Stimulated activated naive CD8-positive, alpha-beta T cell treated with anti-CD3 and anti-CD28 coated beads, Interleukin-15, Interleukin-2, amounts not matched to agents 100 ng/mL and 50 ng/mL, for 24 hours (primary cell): ENCODE measurements around the gene ZDHHC19.
"Not testable (repeated sequence)": the region's sequence is repeated elsewhere in the genome, so short reads cannot be mapped to it uniquely, and the experiment has no call there.

ENCODE experiments used
- H3K27ac Mint-ChIP-seq: one replicate; pipeline ENCODE4 v1.8.0; 2021; ENCODE audit warnings: mild to moderate bottlenecking, mixed read lengths
- H3K27me3 Mint-ChIP-seq: one replicate; pipeline ENCODE4 v1.8.0; 2021; ENCODE audit warnings: mixed read lengths
- H3K36me3 Mint-ChIP-seq: one replicate; pipeline ENCODE4 v1.8.0; 2021; ENCODE audit warnings: low read depth, mixed read lengths
- H3K4me1 Mint-ChIP-seq: one replicate; pipeline ENCODE4 v1.8.0; 2021; ENCODE audit warnings: low read depth, mixed read lengths
- H3K4me3 Mint-ChIP-seq: one replicate; pipeline ENCODE4 v1.8.0; 2021; ENCODE audit warnings: mild to moderate bottlenecking, mixed read lengths
- H3K9me3 Mint-ChIP-seq: one replicate; pipeline ENCODE4 v1.8.0; 2021; ENCODE audit warnings: mixed read lengths

Gene ZDHHC19

DNA sequence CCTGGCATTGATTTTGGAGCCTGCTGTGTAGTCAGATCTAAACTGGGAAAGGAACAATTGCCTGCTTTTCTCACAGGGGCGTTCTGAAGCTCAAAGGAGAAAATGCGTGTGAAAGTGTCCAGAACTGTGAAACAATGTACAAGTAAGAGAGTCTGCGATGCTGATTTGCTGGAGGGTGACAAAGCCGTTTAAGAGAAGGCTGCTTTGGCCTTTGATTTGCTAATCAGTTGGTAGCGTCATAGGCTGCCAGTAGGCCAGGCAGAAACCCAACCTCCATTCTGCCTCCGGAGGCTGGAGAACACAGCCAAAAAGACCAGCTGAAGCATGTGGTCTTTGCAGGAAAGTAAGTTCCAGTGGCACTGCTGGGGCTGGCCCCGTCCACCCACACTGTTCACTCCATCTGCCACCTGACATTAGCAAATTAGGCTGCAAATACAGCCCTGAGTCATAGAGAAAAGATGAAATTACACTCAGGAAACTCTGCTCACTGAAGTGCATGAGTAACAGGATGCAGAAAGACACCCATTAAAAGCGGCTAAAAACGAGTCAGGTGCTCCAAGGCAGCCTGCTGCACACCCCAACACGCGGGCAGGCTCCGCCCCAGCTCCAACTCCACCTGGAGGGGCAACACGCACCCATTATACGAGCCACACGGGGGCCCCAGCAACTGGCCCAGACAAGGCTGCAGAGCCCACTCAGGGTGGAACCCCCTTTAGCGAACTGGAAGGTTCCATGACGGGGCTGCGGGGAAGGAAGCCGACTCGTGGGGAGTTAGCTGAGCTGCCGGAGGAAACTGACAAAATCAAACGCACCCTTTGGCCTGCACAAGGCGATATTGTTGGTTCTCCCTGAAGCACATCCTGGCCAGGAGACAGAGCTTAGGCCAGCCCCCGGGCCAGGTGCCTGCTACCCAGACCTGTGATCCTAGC, 31.6 kb downstream of the ZDHHC19 start:
- H3K27me3 Mint-ChIP-seq: no peaks in the 10 kb centered on the region
- H3K36me3 Mint-ChIP-seq: no peaks in the 10 kb centered on the region
- peaks cover 65% of the 10 kb centered on the region for H3K4me1 Mint-ChIP-seq
- H3K9me3 Mint-ChIP-seq: no peaks in the 10 kb centered on the region
- H3K4me3 Mint-ChIP-seq: peak overlapping the region; percentile 69
- H3K27ac Mint-ChIP-seq: peak overlapping the region; percentile 98

DNA sequence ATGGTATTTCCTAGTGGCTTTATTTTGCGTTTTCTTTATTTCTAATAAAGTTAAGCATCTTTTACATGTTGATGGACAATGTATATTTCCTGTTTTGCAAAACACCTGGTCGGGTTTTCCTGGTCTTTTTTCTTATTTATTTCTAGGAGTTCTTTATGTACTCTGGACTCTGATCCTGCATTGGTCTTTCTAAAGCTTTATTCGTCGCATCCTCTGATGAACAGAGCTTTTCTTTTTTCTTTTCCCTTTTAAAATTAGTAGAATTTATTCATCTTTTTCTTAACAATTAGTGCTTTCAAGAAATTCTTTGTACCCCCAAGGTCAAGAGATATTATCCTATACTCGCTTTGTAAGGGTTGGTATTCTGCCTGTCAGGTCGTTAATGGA, 32.2 kb downstream of the ZDHHC19 start:
- peak overlapping the region; percentile 69 for H3K4me3 Mint-ChIP-seq
- H3K4me1 Mint-ChIP-seq: peaks cover 60% of the 10 kb centered on the region
- no peaks in the 10 kb centered on the region for H3K36me3 Mint-ChIP-seq
- no peaks in the 10 kb centered on the region for H3K9me3 Mint-ChIP-seq
- no peaks in the 10 kb centered on the region for H3K27me3 Mint-ChIP-seq
- peak overlapping the region; percentile 98 for H3K27ac Mint-ChIP-seq

DNA sequence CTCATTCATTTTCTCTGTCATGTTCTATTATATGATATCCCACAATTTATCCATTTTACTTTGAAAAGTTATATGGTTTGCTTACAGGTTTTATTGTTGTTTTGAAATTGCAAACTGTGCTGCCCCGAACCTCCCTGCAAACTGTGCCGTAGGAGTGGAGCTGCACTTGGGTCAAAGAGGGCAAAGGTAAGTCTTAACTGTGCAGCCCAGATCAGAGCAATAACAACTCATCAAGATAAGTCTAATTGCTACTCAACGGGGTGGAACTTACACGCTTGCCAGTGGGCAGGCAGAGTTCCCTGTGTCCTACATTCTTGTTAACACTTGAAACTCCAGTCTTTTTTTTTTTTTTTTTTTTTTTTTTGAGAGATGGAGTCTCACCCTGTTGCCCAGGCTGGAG, 33.2 kb downstream of the ZDHHC19 start:
- no peaks in the 10 kb centered on the region for H3K27me3 Mint-ChIP-seq
- H3K4me3 Mint-ChIP-seq: no peak overlapping the region
- no peaks in the 10 kb centered on the region for H3K36me3 Mint-ChIP-seq
- H3K4me1 Mint-ChIP-seq: peaks cover 50% of the 10 kb centered on the region
- no peaks in the 10 kb centered on the region for H3K9me3 Mint-ChIP-seq
- no peak overlapping the region for H3K27ac Mint-ChIP-seq

GRCh38 chr3:196177567-196177966, 33.6 kb downstream of the ZDHHC19 start:
- Mint-ChIP-seq H3K4me1 (peaks cover 46% of the 10 kb centered on the region), H3K9me3 (no peaks in the 10 kb centered on the region), H3K36me3 (no peaks in the 10 kb centered on the region), H3K27me3 (no peaks in the 10 kb centered on the region), H3K4me3 (no peak overlapping the region), H3K27ac (no peak overlapping the region)

DNA sequence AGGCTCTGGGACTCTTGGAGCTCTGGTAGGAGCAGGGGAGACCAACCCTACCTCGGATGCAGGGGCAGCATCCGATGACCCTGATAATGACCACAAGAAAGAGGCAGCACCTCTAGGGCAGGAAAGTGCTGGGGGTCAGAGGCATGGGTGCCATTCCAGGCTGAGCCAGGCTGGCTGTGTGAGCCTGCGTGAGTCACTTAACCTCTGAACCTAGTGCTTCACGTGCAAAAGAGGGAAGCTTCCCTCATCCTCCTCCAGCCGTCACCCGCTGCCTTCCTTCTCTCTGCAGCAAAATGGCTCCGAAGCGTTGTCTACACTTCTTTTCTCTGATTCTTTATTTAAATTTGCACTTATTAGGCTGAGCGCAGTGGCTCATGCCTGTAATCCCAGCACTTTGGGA, 35.5 kb downstream of the ZDHHC19 start:
- Mint-ChIP-seq H3K27me3 (no peaks in the 10 kb centered on the region), H3K4me3 (no peak overlapping the region), H3K9me3 (no peaks in the 10 kb centered on the region), H3K4me1 (peaks cover 28% of the 10 kb centered on the region), H3K36me3 (no peaks in the 10 kb centered on the region), H3K27ac (no peak overlapping the region)

DNA sequence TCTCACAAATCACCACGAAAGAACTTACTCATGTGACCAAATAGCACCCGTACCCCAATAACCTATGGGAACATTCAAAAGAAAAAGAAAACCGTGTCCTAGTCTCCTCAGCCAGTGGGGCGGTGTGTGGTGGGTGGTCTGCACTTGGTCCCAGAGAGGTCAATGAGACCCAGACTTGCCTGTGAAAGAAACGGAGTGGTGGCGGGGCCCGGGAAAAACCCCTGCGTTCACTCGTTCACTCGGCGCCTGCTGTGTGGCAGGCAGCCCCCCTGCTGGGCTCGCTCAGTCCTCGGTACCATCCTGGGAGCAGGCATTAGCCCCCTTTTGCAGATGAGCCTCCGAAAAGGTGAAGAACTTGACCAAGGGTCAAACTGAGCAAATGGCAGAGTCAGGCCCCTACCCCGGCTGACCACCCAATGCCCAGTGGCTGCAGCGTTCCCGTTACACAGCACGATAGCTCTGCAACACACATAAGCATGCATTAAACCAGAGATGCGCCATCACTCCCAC, 36.0 kb downstream of the ZDHHC19 start:
- Mint-ChIP-seq H3K4me1 (peaks cover 23% of the 10 kb centered on the region), H3K4me3 (no peak overlapping the region), H3K27ac (no peak overlapping the region), H3K9me3 (no peaks in the 10 kb centered on the region), H3K36me3 (no peaks in the 10 kb centered on the region), H3K27me3 (no peaks in the 10 kb centered on the region)

GRCh38 chr3:196174652-196175051, 36.5 kb downstream of the ZDHHC19 start:
- Mint-ChIP-seq H3K4me3 (no peak overlapping the region), H3K27ac (no peak overlapping the region), H3K27me3 (no peaks in the 10 kb centered on the region), H3K4me1 (peaks cover 17% of the 10 kb centered on the region), H3K9me3 (no peaks in the 10 kb centered on the region), H3K36me3 (no peaks in the 10 kb centered on the region)

DNA sequence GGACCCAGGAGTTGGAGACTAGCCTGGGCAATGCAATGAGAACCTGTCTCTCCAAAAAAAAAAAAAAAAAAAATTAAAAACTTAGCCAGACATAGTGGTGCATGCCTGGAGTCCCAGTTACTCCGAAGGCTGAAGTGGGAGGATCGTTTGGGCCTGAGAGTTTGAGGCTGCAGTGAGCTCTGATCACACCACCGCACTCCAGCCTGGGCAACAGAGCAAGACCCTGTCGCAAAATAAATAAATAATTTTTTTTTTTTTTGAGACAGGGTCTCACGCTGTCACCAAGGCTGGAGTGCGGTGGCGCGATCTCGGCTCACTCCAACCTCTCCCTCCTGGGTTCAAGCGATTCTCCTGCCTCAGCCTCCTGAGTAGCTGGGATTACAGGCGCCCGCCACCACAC, 40.9 kb downstream of the ZDHHC19 start:
- H3K9me3 Mint-ChIP-seq, H3K27me3 Mint-ChIP-seq, H3K36me3 Mint-ChIP-seq, H3K27ac Mint-ChIP-seq, H3K4me3 Mint-ChIP-seq: not testable (repeated sequence)
- peaks cover 13% of the 10 kb centered on the region for H3K4me1 Mint-ChIP-seq

DNA sequence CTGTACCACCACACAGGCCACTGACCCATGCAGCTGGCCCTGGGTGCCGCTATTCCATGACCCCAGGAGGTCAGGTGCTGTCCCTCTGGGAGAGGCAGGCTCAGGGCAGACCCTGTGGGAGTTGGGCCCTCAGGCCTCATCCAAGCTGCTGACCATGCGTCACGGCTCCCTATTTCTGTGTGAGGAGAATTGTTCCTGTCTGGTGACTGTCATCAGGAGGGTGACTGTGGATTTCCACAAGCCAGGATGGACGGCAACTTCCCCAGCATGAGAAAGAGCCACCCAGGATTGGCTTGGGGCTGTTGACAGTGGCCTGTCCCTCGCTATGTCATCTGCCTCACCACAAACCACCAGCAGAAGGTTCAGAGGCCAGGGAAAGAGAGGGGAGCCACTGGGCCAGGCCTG, 41.4 kb downstream of the ZDHHC19 start:
- Mint-ChIP-seq H3K4me3 (no peak overlapping the region), H3K4me1 (peaks cover 13% of the 10 kb centered on the region), H3K36me3 (no peaks in the 10 kb centered on the region), H3K27ac (no peak overlapping the region), H3K27me3 (no peaks in the 10 kb centered on the region), H3K9me3 (no peaks in the 10 kb centered on the region)

DNA sequence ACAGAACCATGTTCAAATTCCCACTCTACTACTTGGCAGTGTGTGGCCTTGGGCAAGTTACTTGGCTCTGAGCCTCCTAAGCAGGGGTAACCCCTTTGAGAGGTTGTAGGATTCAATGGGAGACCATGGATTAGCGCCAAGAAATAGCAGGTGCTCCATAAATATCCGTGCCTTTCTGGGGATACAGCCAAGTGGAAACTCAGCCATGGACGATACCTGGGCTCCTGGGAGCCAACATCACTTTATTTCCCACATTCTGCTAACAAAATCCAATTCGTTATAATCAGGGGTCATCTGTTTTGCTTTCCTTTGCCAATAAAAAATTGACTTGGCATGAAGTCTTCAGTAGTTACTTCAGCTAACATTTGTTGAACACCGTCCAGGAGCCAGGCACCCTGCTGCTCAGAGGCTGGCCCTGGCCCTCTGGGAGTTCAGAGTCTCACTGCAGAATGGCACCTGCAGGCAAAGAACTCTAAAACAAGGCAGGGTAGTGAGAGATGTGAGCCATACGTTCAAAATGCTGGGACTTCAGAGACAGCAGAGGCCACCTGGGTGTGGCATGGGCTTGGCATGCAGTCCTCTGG, 42.3 kb downstream of the ZDHHC19 start:
- Mint-ChIP-seq H3K27ac (no peak overlapping the region), H3K4me1 (peaks cover 13% of the 10 kb centered on the region), H3K4me3 (no peak overlapping the region), H3K27me3 (no peaks in the 10 kb centered on the region), H3K36me3 (no peaks in the 10 kb centered on the region), H3K9me3 (no peaks in the 10 kb centered on the region)

DNA sequence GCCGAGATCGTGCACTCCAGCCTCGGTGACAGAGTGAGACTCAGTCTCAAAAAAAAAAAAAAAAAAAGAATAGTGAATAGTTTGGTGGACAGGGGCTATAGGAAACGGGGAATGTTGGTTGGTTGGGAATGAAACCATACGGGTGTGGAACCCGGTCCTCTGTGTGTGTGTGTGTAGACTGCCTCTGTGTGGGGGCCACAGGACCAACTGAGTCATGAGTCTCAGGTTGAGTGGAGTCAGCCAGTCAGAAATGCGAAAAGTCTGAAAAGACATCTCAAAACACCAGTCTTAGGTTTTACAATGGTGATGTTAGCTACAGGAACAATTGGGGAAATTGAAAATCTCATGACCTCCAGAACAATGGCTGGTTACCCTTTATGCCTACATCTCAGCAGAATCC, 44.5 kb downstream of the ZDHHC19 start:
- peaks cover 20% of the 10 kb centered on the region for H3K4me1 Mint-ChIP-seq
- H3K27ac Mint-ChIP-seq: peak overlapping the region; percentile 71
- no peaks in the 10 kb centered on the region for H3K9me3 Mint-ChIP-seq
- no peaks in the 10 kb centered on the region for H3K27me3 Mint-ChIP-seq
- no peaks in the 10 kb centered on the region for H3K36me3 Mint-ChIP-seq
- H3K4me3 Mint-ChIP-seq: peak overlapping the region; percentile 20

- H3K4me3 Mint-ChIP-seq: no peak overlapping the region
- peak overlapping the region; percentile 41 for H3K27ac Mint-ChIP-seq
- no peaks in the 10 kb centered on the region for H3K9me3 Mint-ChIP-seq
- H3K36me3 Mint-ChIP-seq: no peaks in the 10 kb centered on the region
- no peaks in the 10 kb centered on the region for H3K27me3 Mint-ChIP-seq
- H3K4me1 Mint-ChIP-seq: peaks cover 20% of the 10 kb centered on the region
Observed at GRCh38 chr3:196165850-196166249, 45.4 kb downstream of the ZDHHC19 start.

GRCh38 chr3:196165006-196165575, 46.1 kb downstream of the ZDHHC19 start:
- H3K4me3 Mint-ChIP-seq, H3K27ac Mint-ChIP-seq, H3K9me3 Mint-ChIP-seq, H3K27me3 Mint-ChIP-seq, H3K36me3 Mint-ChIP-seq: not testable (repeated sequence)
- H3K4me1 Mint-ChIP-seq: peaks cover 27% of the 10 kb centered on the region

- Mint-ChIP-seq H3K27me3 (no peaks in the 10 kb centered on the region), H3K9me3 (no peaks in the 10 kb centered on the region), H3K4me3 (no peak overlapping the region), H3K27ac (no peak overlapping the region), H3K4me1 (peaks cover 33% of the 10 kb centered on the region), H3K36me3 (no peaks in the 10 kb centered on the region)
Observed at GRCh38 chr3:196164576-196164975, 46.6 kb downstream of the ZDHHC19 start.
